SK-N-SH (cell line): ENCODE data around the gene GPR37L1.

ENCODE experiments used
- CHD2 ChIP-seq: fragments of 150-350 bp; IDR thresholded peaks from 2 replicates; pipeline ENCODE4 v1.6.1; 2018; ENCODE audit warnings: low read length; ENCODE audit not compliant: partially characterized antibody
- CTCF ChIP-seq: fragments of 200-600 bp; sonication (generic); IDR thresholded peaks from 2 replicates; pipeline ENCODE4 v1.6.1; 2017; ENCODE audit warnings: antibody characterized with exemption, mild to moderate bottlenecking, moderate library complexity
- ELF1 ChIP-seq: IDR thresholded peaks from 2 replicates; pipeline ENCODE4 v1.4.0; 2012
- EZH2phosphoT487 ChIP-seq: fragments of 200-600 bp; sonication (generic); IDR thresholded peaks from 2 replicates; pipeline ENCODE4 v1.6.1; 2017; ENCODE audit warnings: low read depth, mixed run types, mild to moderate bottlenecking, antibody characterized with exemption, moderate library complexity, borderline replicate concordance
- FOXJ3 ChIP-seq: sonication (generic); formaldehyde crosslinking; IDR thresholded peaks from 2 replicates; pipeline ENCODE4 v1.5.1; 2020; ENCODE audit warnings: mild to moderate bottlenecking, missing genetic modification reagents
- GABPA ChIP-seq: IDR thresholded peaks from 2 replicates; pipeline ENCODE4 v1.4.0; 2012; ENCODE audit warnings: low read depth, mild to moderate bottlenecking
- MAX ChIP-seq: IDR thresholded peaks from 2 replicates; pipeline ENCODE4 v1.4.0; 2012; ENCODE audit warnings: low read depth
- PBX3 ChIP-seq: IDR thresholded peaks from 2 replicates; pipeline ENCODE4; 2012
- POLR2AphosphoS5 ChIP-seq: IDR thresholded peaks from 2 replicates; pipeline ENCODE4 v1.6.1; 2012; ENCODE audit warnings: low read depth, low read length
- TAF1 ChIP-seq: IDR thresholded peaks from 2 replicates; pipeline ENCODE4 v1.6.1; 2012; ENCODE audit warnings: low read depth, mild to moderate bottlenecking, low read length, moderate library complexity, borderline replicate concordance
- YY1 ChIP-seq: IDR thresholded peaks from 2 replicates; pipeline ENCODE4 v1.4.0; 2012; ENCODE audit warnings: low read depth, mild to moderate bottlenecking
- ZBTB33 ChIP-seq: IDR thresholded peaks from 2 replicates; pipeline ENCODE4 v1.4.0; 2012; ENCODE audit warnings: low read depth, borderline replicate concordance

GRCh38 chr1:202156590-202156989 is 33.9 kb downstream of the GPR37L1 start:
- TF ChIP-seq ELF1 (no peak), CTCF (no peak), YY1 (no peak), POLR2AphosphoS5 (no peak), TAF1 (no peak), FOXJ3 (CRISPR knock-in tag) (no peak), GABPA (no peak), PBX3 (no peak), ZBTB33 (no peak), CHD2 (no peak), EZH2phosphoT487 (no peak), MAX (no peak)
